ENCODE results near the gene TAS2R20.

GRCh38 chr12:11039171-11039570, 41.1 kb upstream of the TAS2R20 start:
- no peak for TF ChIP-seq POLR2A (IDR thresholded peaks at IDR 0.05; ENCODE audit: low read length)
- no peak for TF ChIP-seq GATA1 (IDR thresholded peaks at IDR 0.05; ENCODE audit: low read depth, low read length)

Measured in erythroblast (primary cell).